ENCODE data around the gene EEF1B2.
A peak's percentile ranks its signal among the peaks of the same experiment; 100 is the strongest.
"Not testable (repeated sequence)": the region's sequence is repeated elsewhere in the genome, so short reads cannot be mapped to it uniquely, and the experiment has no call there.

EEF1B2 gene

GRCh38 chr2:206164261-206164862 is 4.7 kb downstream of the EEF1B2 start:
- DNase-seq: peak; percentile 7 to 36

DNA sequence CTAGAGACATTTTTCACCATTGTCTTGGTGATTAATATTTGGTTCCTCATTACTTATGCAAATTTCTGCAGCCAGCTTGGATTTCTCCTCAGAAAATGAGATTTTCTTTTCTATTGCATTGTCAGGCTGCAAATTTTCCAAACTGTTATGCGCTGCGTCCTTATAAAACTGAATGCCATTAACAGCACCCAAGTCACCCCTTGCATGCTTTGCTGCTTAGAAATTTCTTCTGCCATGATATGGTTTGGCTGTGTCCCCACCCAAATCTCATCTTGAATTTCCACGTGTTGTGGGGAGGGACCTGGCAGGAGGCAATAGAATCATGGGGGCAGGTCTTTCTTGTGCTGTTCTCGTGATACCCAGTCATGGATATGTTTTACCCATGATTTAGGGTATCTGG is 8.5 kb downstream of the EEF1B2 start:
- DNase-seq: not testable (repeated sequence)

- not testable (repeated sequence) for DNase-seq
These were observed 12.1 kb downstream of the EEF1B2 start for GRCh38 chr2:206171624-206172397.

GRCh38 chr2:206173147-206173546 is 13.5 kb downstream of the EEF1B2 start:
- no peak for DNase-seq

- no peak for DNase-seq
These were observed 16.4 kb downstream of the EEF1B2 start for GRCh38 chr2:206176121-206176520.

- no peak for DNase-seq
These were observed 17.2 kb downstream of the EEF1B2 start for GRCh38 chr2:206176901-206177300.

GRCh38 chr2:206181526-206181925 is 21.8 kb downstream of the EEF1B2 start:
- not testable (repeated sequence) for DNase-seq

DNA sequence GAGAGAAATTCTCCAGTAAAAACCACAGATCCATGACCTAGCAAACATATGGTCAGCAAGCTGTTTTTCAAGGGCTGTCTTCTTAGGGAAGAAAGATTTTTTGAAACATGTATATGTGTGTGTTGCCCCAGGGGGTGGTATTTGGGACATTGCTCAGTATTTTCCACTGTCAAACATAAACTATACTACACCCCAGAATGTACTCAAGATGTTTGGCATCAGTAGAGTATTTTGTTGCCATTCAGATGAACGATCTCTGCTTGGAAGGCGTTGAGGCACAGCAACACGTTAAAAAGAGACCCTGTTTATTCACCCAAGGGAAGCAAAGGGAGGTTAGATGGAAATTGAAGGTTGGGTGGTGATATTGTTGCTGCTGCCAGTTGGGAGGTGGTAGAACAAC is 30.0 kb downstream of the EEF1B2 start:
- no peak for DNase-seq

- no peak for DNase-seq
These were observed 30.4 kb downstream of the EEF1B2 start for GRCh38 chr2:206190111-206190510.

DNA sequence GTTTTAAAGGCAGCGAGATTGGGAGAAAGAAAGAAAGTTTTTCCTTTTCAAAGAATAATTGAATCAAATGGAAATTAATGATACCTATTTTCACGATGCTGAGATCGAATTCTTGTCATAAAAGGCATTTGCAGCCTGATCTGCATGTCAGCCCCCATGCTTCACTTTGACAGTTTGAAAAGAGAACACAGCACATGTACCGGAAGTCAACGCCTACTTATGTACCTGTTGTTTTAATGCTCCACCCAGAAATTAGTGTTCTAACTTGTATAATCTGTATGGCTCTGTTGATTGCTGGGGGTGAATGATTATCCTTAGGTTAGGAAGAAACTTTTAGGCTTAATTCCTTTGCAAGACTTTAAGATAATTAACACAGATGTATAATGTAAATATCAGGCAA is 31.0 kb downstream of the EEF1B2 start:
- no peak for DNase-seq

- no peak for DNase-seq
These were observed 32.5 kb downstream of the EEF1B2 start for GRCh38 chr2:206192157-206192556.

- no peak for DNase-seq
These were observed 34.1 kb downstream of the EEF1B2 start for GRCh38 chr2:206193671-206194357.

GRCh38 chr2:206198677-206199076 is 39.0 kb downstream of the EEF1B2 start:
- DNase-seq: no peak

DNA sequence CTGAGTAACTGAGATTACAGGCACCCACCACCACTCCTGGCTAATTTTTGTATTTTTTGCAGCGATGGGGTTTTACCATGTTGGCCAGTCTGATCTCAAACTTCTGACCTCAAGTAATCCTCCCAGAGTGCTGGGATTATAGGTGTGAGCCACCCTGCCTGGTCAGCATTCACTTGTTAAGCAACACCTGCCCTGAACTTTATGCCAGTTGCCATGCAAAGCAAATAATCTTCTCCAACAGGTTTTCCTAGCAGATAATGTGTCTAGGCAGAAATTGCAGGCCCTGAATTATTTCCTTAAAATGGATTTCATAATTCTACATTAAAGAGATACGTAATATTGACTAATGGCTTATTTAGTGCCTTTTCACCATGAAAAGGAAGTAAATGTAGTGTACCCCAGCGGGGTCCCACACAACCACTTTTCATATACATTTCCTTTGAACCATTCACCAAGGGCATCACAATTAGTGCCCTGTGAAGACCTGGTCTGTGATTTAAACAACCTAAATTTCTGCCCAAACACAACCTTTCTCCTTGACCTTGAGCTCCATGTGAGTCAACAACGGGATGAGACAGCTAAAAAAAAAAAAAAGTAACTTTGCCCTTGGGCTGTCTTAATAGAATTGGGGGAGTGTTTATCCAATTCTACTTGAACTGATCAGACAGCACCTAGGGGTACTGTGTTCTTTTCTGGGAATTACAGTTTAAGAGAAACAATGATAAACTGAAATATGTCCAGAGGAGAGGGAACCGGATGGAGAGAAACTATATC is 41.6 kb downstream of the EEF1B2 start:
- no peak for DNase-seq

DNA sequence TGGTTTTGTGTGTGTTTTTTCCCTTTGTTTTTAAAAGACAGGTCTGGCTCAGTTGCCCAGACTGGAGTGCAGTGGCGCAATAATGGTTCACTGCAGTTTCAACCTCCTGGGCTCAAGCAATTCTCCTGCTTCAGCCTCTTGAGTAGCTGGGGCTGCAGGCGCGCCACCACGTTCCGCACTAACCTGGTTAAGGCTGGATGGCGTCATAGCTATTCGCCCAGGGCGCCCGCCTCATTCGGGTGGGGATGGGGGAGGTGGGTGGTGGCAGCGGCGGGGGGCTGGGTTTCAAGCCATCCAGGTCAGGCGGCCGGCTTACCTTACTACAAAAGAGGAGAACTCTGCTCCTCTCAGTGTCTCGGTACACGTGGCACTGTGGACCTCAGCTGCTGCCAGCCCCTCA is 42.8 kb downstream of the EEF1B2 start:
- no peak for DNase-seq

- no peak for DNase-seq
These were observed 43.6 kb downstream of the EEF1B2 start for GRCh38 chr2:206203331-206203730.

GRCh38 chr2:206204710-206205109 is 45.0 kb downstream of the EEF1B2 start:
- DNase-seq: no peak

DNA sequence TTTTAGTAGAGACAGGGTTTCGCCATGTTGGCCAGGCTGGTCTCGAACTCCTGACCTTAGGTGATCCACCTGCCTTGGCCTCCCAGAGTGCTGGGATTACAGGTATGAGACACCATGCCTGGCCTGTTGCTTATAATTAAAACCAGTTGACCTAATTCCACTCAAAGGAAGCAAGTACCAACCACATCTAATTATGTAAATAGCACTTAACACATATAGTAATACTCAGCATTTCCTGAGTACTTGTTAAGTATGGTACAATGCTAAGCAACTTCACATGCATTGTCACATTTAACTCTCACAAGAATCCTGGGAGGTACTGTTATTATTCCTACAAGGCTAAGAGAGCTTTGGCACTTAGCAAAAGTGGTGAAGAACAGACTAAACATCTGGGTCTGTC is 47.6 kb downstream of the EEF1B2 start:
- DNase-seq: not testable (repeated sequence)

GRCh38 chr2:206208900-206209299 is 49.2 kb downstream of the EEF1B2 start:
- no peak for DNase-seq

DNA sequence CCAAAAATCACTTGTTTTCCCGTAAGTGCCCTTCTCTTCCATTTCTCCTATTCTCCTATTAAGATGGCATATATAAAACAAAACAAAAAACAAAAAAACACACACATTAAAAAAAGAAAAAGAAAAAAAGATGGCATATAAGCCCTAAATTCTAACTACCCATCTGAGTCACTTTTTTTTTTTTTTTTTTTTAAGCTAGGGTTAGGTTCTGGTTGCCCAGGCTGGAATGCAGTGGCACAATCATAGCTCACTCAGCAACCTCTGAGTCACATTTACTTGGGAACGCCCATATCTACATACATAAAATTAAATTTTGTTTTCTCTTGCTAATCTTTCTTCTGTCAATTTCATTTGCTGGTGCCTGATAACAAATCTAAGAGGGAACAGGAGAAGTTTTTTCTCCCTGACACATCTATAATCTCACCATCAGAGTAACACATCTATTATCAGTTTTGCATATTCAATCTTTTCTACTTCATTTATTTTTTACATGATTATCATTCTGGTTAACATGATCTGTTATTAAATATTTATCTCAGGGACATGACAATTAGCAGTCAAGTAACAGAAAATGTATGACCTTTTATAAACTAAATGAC is 52.1 kb downstream of the EEF1B2 start:
- no peak for DNase-seq
